Measurements from ENCODE around the gene YKT6.

The YKT6 gene

GRCh38 chr7:44224080-44224973, 23.5 kb downstream of the YKT6 start:
- H3K27ac ChIP-seq (ENCODE audit: insufficient read depth, low read length, poor library complexity, severe bottlenecking) = no peak overlapping the region
- no peaks in the 10 kb centered on the region for H3K9me3 ChIP-seq (ENCODE audit: control insufficient read depth, low read length)
- no peaks in the 10 kb centered on the region for H3K4me1 ChIP-seq (ENCODE audit: control insufficient read depth, insufficient read depth, low read length, poor library complexity, severe bottlenecking)
- no peak overlapping the region for H3K4me3 ChIP-seq (ENCODE audit: insufficient read depth, low read depth, low read length, poor library complexity, severe bottlenecking)
- H3K36me3 ChIP-seq (ENCODE audit: control insufficient read depth, insufficient read depth, low read length) = no peaks in the 10 kb centered on the region
- no peaks in the 10 kb centered on the region for H3K27me3 ChIP-seq (replicated peaks; ENCODE audit: control insufficient read depth, insufficient read depth, low read length, poor library complexity, severe bottlenecking)
- DNase-seq = no peak

GRCh38 chr7:44224974-44225565, 24.3 kb downstream of the YKT6 start:
- H3K27me3 ChIP-seq (replicated peaks; ENCODE audit: control insufficient read depth, insufficient read depth, low read length, poor library complexity, severe bottlenecking) = no peaks in the 10 kb centered on the region
- no peak overlapping the region for H3K4me3 ChIP-seq (ENCODE audit: insufficient read depth, low read depth, low read length, poor library complexity, severe bottlenecking)
- DNase-seq = no peak
- no peaks in the 10 kb centered on the region for H3K4me1 ChIP-seq (ENCODE audit: control insufficient read depth, insufficient read depth, low read length, poor library complexity, severe bottlenecking)
- no peaks in the 10 kb centered on the region for H3K36me3 ChIP-seq (ENCODE audit: control insufficient read depth, insufficient read depth, low read length)
- H3K27ac ChIP-seq (ENCODE audit: insufficient read depth, low read length, poor library complexity, severe bottlenecking) = no peak overlapping the region
- H3K9me3 ChIP-seq (ENCODE audit: control insufficient read depth, low read length) = no peaks in the 10 kb centered on the region

- Histone ChIP-seq H3K27ac (ENCODE audit: insufficient read depth, low read length, poor library complexity, severe bottlenecking) (no peak overlapping the region), H3K4me3 (ENCODE audit: insufficient read depth, low read depth, low read length, poor library complexity, severe bottlenecking) (no peak overlapping the region)
Observed at GRCh38 chr7:44225566-44226395, 25.0 kb downstream of the YKT6 start.

GRCh38 chr7:44226396-44226753, 25.6 kb downstream of the YKT6 start:
- Histone ChIP-seq H3K4me1 (ENCODE audit: control insufficient read depth, insufficient read depth, low read length, poor library complexity, severe bottlenecking) (no peaks in the 10 kb centered on the region), H3K36me3 (ENCODE audit: control insufficient read depth, insufficient read depth, low read length) (no peaks in the 10 kb centered on the region), H3K4me3 (ENCODE audit: insufficient read depth, low read depth, low read length, poor library complexity, severe bottlenecking) (no peak overlapping the region), H3K27me3 (replicated peaks; ENCODE audit: control insufficient read depth, insufficient read depth, low read length, poor library complexity, severe bottlenecking) (no peaks in the 10 kb centered on the region), H3K9me3 (ENCODE audit: control insufficient read depth, low read length) (no peaks in the 10 kb centered on the region), H3K27ac (ENCODE audit: insufficient read depth, low read length, poor library complexity, severe bottlenecking) (no peak overlapping the region)
- no peak for DNase-seq

More at GRCh38 chr7:44225566-44226395, 25.0 kb downstream of the YKT6 start:
- no peak for DNase-seq
- H3K9me3 ChIP-seq (ENCODE audit: control insufficient read depth, low read length) = no peaks in the 10 kb centered on the region
- H3K36me3 ChIP-seq (ENCODE audit: control insufficient read depth, insufficient read depth, low read length) = no peaks in the 10 kb centered on the region
- H3K4me1 ChIP-seq (ENCODE audit: control insufficient read depth, insufficient read depth, low read length, poor library complexity, severe bottlenecking) = no peaks in the 10 kb centered on the region
- H3K27me3 ChIP-seq (replicated peaks; ENCODE audit: control insufficient read depth, insufficient read depth, low read length, poor library complexity, severe bottlenecking) = no peaks in the 10 kb centered on the region

- Histone ChIP-seq H3K27me3 (replicated peaks; ENCODE audit: control insufficient read depth, insufficient read depth, low read length, poor library complexity, severe bottlenecking) (no peaks in the 10 kb centered on the region), H3K4me1 (ENCODE audit: control insufficient read depth, insufficient read depth, low read length, poor library complexity, severe bottlenecking) (no peaks in the 10 kb centered on the region), H3K36me3 (ENCODE audit: control insufficient read depth, insufficient read depth, low read length) (no peaks in the 10 kb centered on the region), H3K9me3 (ENCODE audit: control insufficient read depth, low read length) (no peaks in the 10 kb centered on the region), H3K4me3 (ENCODE audit: insufficient read depth, low read depth, low read length, poor library complexity, severe bottlenecking) (no peak overlapping the region), H3K27ac (ENCODE audit: insufficient read depth, low read length, poor library complexity, severe bottlenecking) (no peak overlapping the region)
- no peak for DNase-seq
Observed at GRCh38 chr7:44227911-44228310, 27.1 kb downstream of the YKT6 start.

GRCh38 chr7:44228571-44229350, 28.0 kb downstream of the YKT6 start:
- no peak for DNase-seq
- no peaks in the 10 kb centered on the region for H3K9me3 ChIP-seq (ENCODE audit: control insufficient read depth, low read length)
- H3K36me3 ChIP-seq (ENCODE audit: control insufficient read depth, insufficient read depth, low read length) = no peaks in the 10 kb centered on the region
- H3K27ac ChIP-seq (ENCODE audit: insufficient read depth, low read length, poor library complexity, severe bottlenecking) = no peak overlapping the region
- H3K4me3 ChIP-seq (ENCODE audit: insufficient read depth, low read depth, low read length, poor library complexity, severe bottlenecking) = no peak overlapping the region
- no peaks in the 10 kb centered on the region for H3K4me1 ChIP-seq (ENCODE audit: control insufficient read depth, insufficient read depth, low read length, poor library complexity, severe bottlenecking)
- H3K27me3 ChIP-seq (replicated peaks; ENCODE audit: control insufficient read depth, insufficient read depth, low read length, poor library complexity, severe bottlenecking) = no peaks in the 10 kb centered on the region

- H3K9me3 ChIP-seq (ENCODE audit: control insufficient read depth, low read length) = no peaks in the 10 kb centered on the region
- no peaks in the 10 kb centered on the region for H3K27me3 ChIP-seq (replicated peaks; ENCODE audit: control insufficient read depth, insufficient read depth, low read length, poor library complexity, severe bottlenecking)
- no peaks in the 10 kb centered on the region for H3K4me1 ChIP-seq (ENCODE audit: control insufficient read depth, insufficient read depth, low read length, poor library complexity, severe bottlenecking)
- H3K4me3 ChIP-seq (ENCODE audit: insufficient read depth, low read depth, low read length, poor library complexity, severe bottlenecking) = no peak overlapping the region
- H3K27ac ChIP-seq (ENCODE audit: insufficient read depth, low read length, poor library complexity, severe bottlenecking) = no peak overlapping the region
- no peak for DNase-seq
- H3K36me3 ChIP-seq (ENCODE audit: control insufficient read depth, insufficient read depth, low read length) = no peaks in the 10 kb centered on the region
Observed at GRCh38 chr7:44229546-44230105, 28.8 kb downstream of the YKT6 start.

- no peak for DNase-seq
- no peak overlapping the region for H3K4me3 ChIP-seq (ENCODE audit: insufficient read depth, low read depth, low read length, poor library complexity, severe bottlenecking)
- H3K27ac ChIP-seq (ENCODE audit: insufficient read depth, low read length, poor library complexity, severe bottlenecking) = no peak overlapping the region
- H3K4me1 ChIP-seq (ENCODE audit: control insufficient read depth, insufficient read depth, low read length, poor library complexity, severe bottlenecking) = no peaks in the 10 kb centered on the region
- no peaks in the 10 kb centered on the region for H3K9me3 ChIP-seq (ENCODE audit: control insufficient read depth, low read length)
- H3K27me3 ChIP-seq (replicated peaks; ENCODE audit: control insufficient read depth, insufficient read depth, low read length, poor library complexity, severe bottlenecking) = no peaks in the 10 kb centered on the region
- no peaks in the 10 kb centered on the region for H3K36me3 ChIP-seq (ENCODE audit: control insufficient read depth, insufficient read depth, low read length)
Observed at GRCh38 chr7:44230286-44230685, 29.5 kb downstream of the YKT6 start.

GRCh38 chr7:44231088-44231487, 30.3 kb downstream of the YKT6 start:
- H3K4me1 ChIP-seq (ENCODE audit: control insufficient read depth, insufficient read depth, low read length, poor library complexity, severe bottlenecking) = no peaks in the 10 kb centered on the region
- DNase-seq = no peak

More at GRCh38 chr7:44231088-44231487, 30.3 kb downstream of the YKT6 start:
- Histone ChIP-seq H3K36me3 (ENCODE audit: control insufficient read depth, insufficient read depth, low read length) (no peaks in the 10 kb centered on the region), H3K9me3 (ENCODE audit: control insufficient read depth, low read length) (no peaks in the 10 kb centered on the region), H3K27me3 (replicated peaks; ENCODE audit: control insufficient read depth, insufficient read depth, low read length, poor library complexity, severe bottlenecking) (no peaks in the 10 kb centered on the region), H3K27ac (ENCODE audit: insufficient read depth, low read length, poor library complexity, severe bottlenecking) (no peak overlapping the region), H3K4me3 (ENCODE audit: insufficient read depth, low read depth, low read length, poor library complexity, severe bottlenecking) (no peak overlapping the region)
